Stimulated activated CD4-positive, alpha-beta T cell treated with anti-CD3 and anti-CD28 coated beads, TNF-alpha, amount 100 ng/mL, for 48 hours (primary cell): ENCODE measurements around the gene NADK.

Experiments used
- DNase-seq, 3 donors: peaks; one replicate each; pipeline ENCODE4 v3.0.0-alpha.2; 2020; ENCODE audit warnings: low read depth in 3 of 3

NADK gene

GRCh38 chr1:1777950-1778662, at the start of gene NADK:
Gene NADK, minus strand, starts transcription at chr1:1778470. Its CDS starts 13,064 bp downstream, at chr1:1765406.
- peak; percentile 35 to 66 (median 43) for DNase-seq

- DNase-seq = no peak
Measured at GRCh38 chr1:1827089-1827848, 49.0 kb upstream of the NADK start.

- no peak for DNase-seq
Measured at GRCh38 chr1:1826356-1827088, 48.3 kb upstream of the NADK start.

GRCh38 chr1:1825217-1825616, 46.9 kb upstream of the NADK start:
- no peak for DNase-seq

GRCh38 chr1:1819762-1820161, 41.5 kb upstream of the NADK start:
- DNase-seq = no peak

- DNase-seq = no peak
Measured at GRCh38 chr1:1817221-1817620, 39.0 kb upstream of the NADK start.

- no peak for DNase-seq
Measured at GRCh38 chr1:1815606-1816281, 37.5 kb upstream of the NADK start.

GRCh38 chr1:1809489-1809888, 31.2 kb upstream of the NADK start:
- DNase-seq = no peak

- DNase-seq = no peak
Measured at GRCh38 chr1:1808206-1808605, 29.9 kb upstream of the NADK start.

GRCh38 chr1:1806890-1807289, 28.6 kb upstream of the NADK start:
- DNase-seq = no peak

- DNase-seq = no peak
Measured at GRCh38 chr1:1804301-1804700, 26.0 kb upstream of the NADK start.

GRCh38 chr1:1802871-1803270, 24.6 kb upstream of the NADK start:
- DNase-seq = no peak

GRCh38 chr1:1799716-1800115, 21.4 kb upstream of the NADK start:
- DNase-seq = no peak

GRCh38 chr1:1797731-1798341, 19.6 kb upstream of the NADK start:
- DNase-seq = no peak

GRCh38 chr1:1796466-1796865, 18.2 kb upstream of the NADK start:
- DNase-seq = no peak

- DNase-seq = no peak
Measured at GRCh38 chr1:1794999-1795398, 16.7 kb upstream of the NADK start.

- DNase-seq = no peak
Measured at GRCh38 chr1:1793481-1794244, 15.4 kb upstream of the NADK start.

GRCh38 chr1:1788646-1789431, 10.6 kb upstream of the NADK start:
- DNase-seq = no peak

GRCh38 chr1:1788136-1788535, 9.9 kb upstream of the NADK start:
- DNase-seq = no peak
